PFSK-1 (cell line): ENCODE data around the gene SLC5A3.

Experiments
- POLR2AphosphoS5 ChIP-seq: IDR thresholded peaks from 2 replicates; pipeline ENCODE4 v1.6.1; 2012; ENCODE audit warnings: low read depth, mild to moderate bottlenecking, control low read depth, low read length, moderate library complexity
- SIN3A ChIP-seq: IDR thresholded peaks from 2 replicates; pipeline ENCODE4 v1.6.1; 2012; ENCODE audit warnings: mild to moderate bottlenecking, low read length, moderate library complexity, borderline replicate concordance; ENCODE audit not compliant: insufficient read depth
- TAF1 ChIP-seq: IDR thresholded peaks from 2 replicates; pipeline ENCODE4 v1.6.1; 2012; ENCODE audit warnings: low read length, control low read depth, borderline replicate concordance; ENCODE audit not compliant: insufficient read depth

GRCh38 chr21:34077888-34078287 lies 4.5 kb downstream of the SLC5A3 start:
- TF ChIP-seq POLR2AphosphoS5 (no peak), TAF1 (no peak), SIN3A (no peak)
